Panc1 (cell line): ENCODE results near the gene CDCA4. TPM values are rescaled to one million over a fixed set of nuclear protein-coding genes. Genes with fewer than 3 reads are reported as not detected.

Experiments used
- ATAC-seq: fragments of 200-7000 bp; cut with Tn5 transposase; 2 replicates; pipeline ENCODE4 v1.9.1; 2020; ENCODE audit warnings: mild to moderate bottlenecking, moderate library complexity
- BruUV-seq: library from RNA; stranded (reverse); fragments of 400-500 nt; replicated peaks from 2 replicates; lab custom pipeline; 2021; lab: Mats Ljungman, UMichigan
- CTCF ChIA-PET: fragments of 300-600 bp; sonication (Branson Sonifier 250); formaldehyde crosslinking; loops from one replicate; lab custom pipeline; 2022; ENCODE audit warnings: antibody characterized with exemption; lab: Charles Lee
- POLR2A ChIA-PET: fragments of 300-600 bp; sonication (Branson Sonifier 250); formaldehyde crosslinking; loops from one replicate; lab custom pipeline; 2022; ENCODE audit warnings: antibody characterized with exemption; lab: Charles Lee
- DNase-seq: peaks from one replicate; pipeline ENCODE4 v3.0.0-alpha.2; 2010; ENCODE audit warnings: low read depth, low spot score
- H3K27ac ChIP-seq: 2 replicates; pipeline ENCODE4 v1.5.1; 2011; ENCODE audit warnings: mild to moderate bottlenecking, low read length, inconsistent platforms
- H3K27me3 ChIP-seq: fragments of 200-500 bp; sonication (Bioruptor generic); 2 replicates; pipeline ENCODE4 v1.6.0; 2014; ENCODE audit warnings: low read length, inconsistent platforms; ENCODE audit not compliant: control insufficient read depth, insufficient read depth
- H3K36me3 ChIP-seq: fragments of 200-500 bp; sonication (Bioruptor generic); 2 replicates; pipeline ENCODE4 v1.5.1; 2014; ENCODE audit warnings: inconsistent platforms, mild to moderate bottlenecking, low read length, moderate library complexity; ENCODE audit not compliant: control insufficient read depth, insufficient read depth
- H3K4me1 ChIP-seq: 2 replicates; pipeline ENCODE4 v1.5.1; 2011; ENCODE audit warnings: inconsistent platforms, mild to moderate bottlenecking, low read length, moderate library complexity; ENCODE audit not compliant: control insufficient read depth, insufficient read depth
- H3K4me3 ChIP-seq, 2 experiments: 2 replicates each; pipeline ENCODE4 v1.5.1; 2011 to 2012; ENCODE audit warnings: low read depth in 2 of 2, low read length in 2 of 2, mild to moderate bottlenecking in 2 of 2, inconsistent platforms in 1 of 2, moderate library complexity in 1 of 2
- H3K9me3 ChIP-seq: fragments of 200-500 bp; sonication (Bioruptor generic); 2 replicates; pipeline ENCODE4 v1.5.1; 2014; ENCODE audit warnings: low read depth, mild to moderate bottlenecking, inconsistent platforms, low read length, moderate library complexity; ENCODE audit not compliant: control insufficient read depth, insufficient read depth
- CTCF ChIP-seq: fragments of 450-650 bp; IDR thresholded peaks from 2 replicates; pipeline ENCODE4 v1.5.1; 2017; ENCODE audit warnings: mild to moderate bottlenecking
- POLR2AphosphoS5 ChIP-seq: IDR thresholded peaks from 2 replicates; pipeline ENCODE4 v1.6.1; 2012; ENCODE audit warnings: mild to moderate bottlenecking, low read depth, low read length, moderate library complexity
- REST ChIP-seq, 2 experiments: IDR thresholded peaks; 2 replicates each; pipeline ENCODE4 v1.6.1; 2011 to 2012; ENCODE audit warnings: low read depth in 2 of 2, control low read depth in 1 of 2, low read length in 1 of 2, mild to moderate bottlenecking in 1 of 2, moderate library complexity in 1 of 2; ENCODE audit not compliant: insufficient read depth in 1 of 2
- SIN3A ChIP-seq: IDR thresholded peaks from 2 replicates; pipeline ENCODE4 v1.6.1; 2012; ENCODE audit warnings: low read depth, mild to moderate bottlenecking, low read length, moderate library complexity, borderline replicate concordance; ENCODE audit not compliant: insufficient read depth
- TCF7L2 ChIP-seq: IDR thresholded peaks from 2 replicates; pipeline ENCODE4 v1.6.1; 2011; ENCODE audit warnings: mild to moderate bottlenecking, low read depth, low read length, inconsistent platforms
- in situ Hi-C: cut with HindIII; loops from 2 replicates; pipeline ENCODE4 v1.10.0; 2016; ENCODE audit warnings: low sequenced_read_pairs, low pct_unique_long_range_greater_than_20kb
- intact Hi-C: fragments of 100-400 bp; cut with micrococcal nuclease; formaldehyde crosslinking; loops from one replicate; pipeline ENCODE4 v1.10.0; 2022; ENCODE audit not compliant: unreplicated experiment
- total RNA-seq: library from RNA; stranded (reverse); gene quantifications from one replicate; pipeline ENCODE4 v1.2.1, GENCODE V29; 2021; ENCODE audit not compliant: unreplicated experiment

CDCA4 gene
- total RNA-seq, 1 experiment from 2014 or later = 39.9 TPM

- CTCF ChIA-PET = no interaction called here
- no peaks in the 10 kb centered on the region for H3K9me3 ChIP-seq
- no peaks in the 10 kb centered on the region for H3K27me3 ChIP-seq
- peaks cover 2% of the 10 kb centered on the region; the same call in 1 of the 2 replicates for H3K36me3 ChIP-seq
- DNase-seq (no peak), ATAC-seq (peak; percentile 28)
- no TSS peak for BruUV-seq
- no peak; the same call in 1 of the 2 replicates for TF ChIP-seq POLR2AphosphoS5
- no peak overlapping the region; a peak in 1 of 4 replicates for H3K4me3 ChIP-seq
- peaks cover 35% of the 10 kb centered on the region for H3K4me1 ChIP-seq
- intact Hi-C loops (no loop called here), in situ Hi-C loops (no loop called here)
- POLR2A ChIA-PET = no interaction called here
- H3K27ac ChIP-seq = peak overlapping the region; percentile 49
These were observed 40.9 kb downstream of the CDCA4 start for GRCh38 chr14:104979758-104980610.

- 0 out of 2 replicates have a peak, but pooled peaks have one; percentile 2 for ATAC-seq
- in situ Hi-C loops = no loop called here
- no TSS peak for BruUV-seq
- Histone ChIP-seq H3K36me3 (peaks cover 2% of the 10 kb centered on the region; the same call in 1 of the 2 replicates), H3K4me3 (peak overlapping the region; percentile 44 to 60), H3K9me3 (no peaks in the 10 kb centered on the region), H3K4me1 (peaks cover 44% of the 10 kb centered on the region), H3K27ac (peak overlapping the region; percentile 49), H3K27me3 (no peaks in the 10 kb centered on the region)
- POLR2A ChIA-PET = no interaction called here
- TF ChIP-seq CTCF (no peak), TCF7L2 (no peak), POLR2AphosphoS5 (no peak), REST (IDR thresholded peaks at IDR 0.05; ENCODE audit: insufficient read depth in 1 of 2, low read depth in 2 of 2, low read length in 1 of 2) (no peak), SIN3A (no peak)
- intact Hi-C loops = no loop called here
- DNase-seq = no peak
- CTCF ChIA-PET = no interaction called here
These were observed 41.9 kb downstream of the CDCA4 start for GRCh38 chr14:104978746-104979691.
